B cell (primary cell): ENCODE results near the gene LRRC15. TPM values are rescaled to one million over a fixed set of nuclear protein-coding genes. Genes with fewer than 3 reads are reported as not detected.

Experiments
- ATAC-seq: fragments of 200-7000 bp; cut with Tn5 transposase; one replicate; pipeline ENCODE4 v1.10.0; 2021; ENCODE audit warnings: low read depth, mild to moderate bottlenecking, moderate number of reproducible peaks, moderate library complexity
- CTCF ChIA-PET: fragments of 350-600 bp; sonication (Branson Sonifier 250); formaldehyde crosslinking; loops from one replicate; lab custom pipeline; 2021; ENCODE audit warnings: antibody characterized with exemption, inconsistent platforms; lab: Charles Lee
- POLR2A ChIA-PET: fragments of 350-600 bp; sonication (Branson Sonifier 250); formaldehyde crosslinking; loops from one replicate; lab custom pipeline; 2021; ENCODE audit warnings: antibody characterized with exemption; lab: Charles Lee
- DNase-seq: peaks from one replicate; pipeline ENCODE4 v3.0.0; 2013
- H2AFZ ChIP-seq: 2 replicates; pipeline ENCODE4 v1.6.1; 2012; ENCODE audit warnings: mild to moderate bottlenecking, low read depth, low read length; ENCODE audit not compliant: insufficient read depth, poor library complexity, severe bottlenecking
- H3K27ac ChIP-seq, 2 donors: 1 replicate in 1 of 2; 2 replicates in 1 of 2; pipeline ENCODE4 v1.5.1; 2012 to 2013; ENCODE audit warnings: low read length in 2 of 2, mild to moderate bottlenecking in 2 of 2, moderate library complexity in 1 of 2
- H3K27me3 ChIP-seq, 4 experiments: fragments of 200-600 bp in 1 of 4; sonication (generic) in 1 of 4; replicated peaks in 1 of 4; 1 replicate in 2 of 4; 2 replicates in 2 of 4; pipeline versions ENCODE4 v1.6.1 to v1.7.0; 2013 to 2016; ENCODE audit warnings: low read length in 3 of 4, mild to moderate bottlenecking in 2 of 4, mixed read lengths in 1 of 4, moderate library complexity in 1 of 4; ENCODE audit not compliant: insufficient read depth in 4 of 4, control insufficient read depth in 3 of 4; ENCODE audit errors: control extremely low read depth in 1 of 4
- H3K36me3 ChIP-seq, 2 experiments: replicated peaks in 1 of 2; 1 replicate in 1 of 2; 2 replicates in 1 of 2; pipeline versions ENCODE4 v1.6.1 to v1.7.1; 2013; ENCODE audit warnings: low read length in 1 of 2; ENCODE audit not compliant: insufficient read depth in 2 of 2, control insufficient read depth in 1 of 2; ENCODE audit errors: control extremely low read depth in 1 of 2, extremely low read depth in 1 of 2
- H3K4me1 ChIP-seq, 2 donors: fragments of 200-600 bp in 1 of 2; sonication (generic) in 1 of 2; 1 replicate in 1 of 2; 2 replicates in 1 of 2; pipeline versions ENCODE4 v1.5.1 to v1.6.1; 2013 to 2017; ENCODE audit warnings: low read length in 2 of 2; ENCODE audit not compliant: control insufficient read depth in 2 of 2, insufficient read depth in 2 of 2
- H3K4me2 ChIP-seq: replicated peaks from 2 replicates; pipeline ENCODE3; 2012; ENCODE audit warnings: mild to moderate bottlenecking, low read depth, low read length; ENCODE audit not compliant: poor library complexity, severe bottlenecking
- H3K4me3 ChIP-seq, 5 experiments: fragments of 200-600 bp in 1 of 5; sonication (generic) in 1 of 5; 1 replicate in 3 of 5; 2 replicates in 2 of 5; pipeline versions ENCODE4 v1.5.1 to v1.7.0; 2011 to 2016; ENCODE audit warnings: low read length in 4 of 5, mild to moderate bottlenecking in 4 of 5, low read depth in 2 of 5, control low read depth in 1 of 5, moderate library complexity in 1 of 5; ENCODE audit not compliant: insufficient read depth in 1 of 5; ENCODE audit errors: control extremely low read depth in 1 of 5, extremely low read depth in 1 of 5
- H3K79me2 ChIP-seq: fragments of 200-600 bp; sonication (generic); one replicate; pipeline ENCODE4 v1.6.0; 2016; ENCODE audit warnings: low read length; ENCODE audit not compliant: control insufficient read depth, insufficient read depth
- H3K9ac ChIP-seq: fragments of 200-600 bp; sonication (generic); 2 replicates; pipeline ENCODE4 v1.6.1; 2017; ENCODE audit warnings: mild to moderate bottlenecking, low read length, moderate library complexity
- H3K9me3 ChIP-seq, 3 donors: one replicate each; pipeline versions ENCODE4 v1.6.1 to v1.7.1; 2013; ENCODE audit warnings: low read length in 2 of 3; ENCODE audit not compliant: control insufficient read depth in 2 of 3, insufficient read depth in 1 of 3; ENCODE audit errors: control extremely low read depth in 1 of 3
- H4K20me1 ChIP-seq: 2 replicates; pipeline ENCODE4 v1.6.0; 2012; ENCODE audit warnings: mild to moderate bottlenecking, low read length; ENCODE audit not compliant: insufficient read depth, control insufficient read depth, poor library complexity, severe bottlenecking
- H3K27ac Mint-ChIP-seq: one replicate; pipeline ENCODE4 v1.8.0; 2021; ENCODE audit warnings: mixed read lengths
- H3K27me3 Mint-ChIP-seq: one replicate; pipeline ENCODE4 v1.8.0; 2021; ENCODE audit warnings: mixed read lengths
- H3K4me1 Mint-ChIP-seq: one replicate; pipeline ENCODE4 v1.8.0; 2021; ENCODE audit warnings: mixed read lengths
- H3K4me3 Mint-ChIP-seq: one replicate; pipeline ENCODE4 v1.8.0; 2021; ENCODE audit warnings: mixed read lengths
- H3K9me3 Mint-ChIP-seq: one replicate; pipeline ENCODE4 v1.8.0; 2022; ENCODE audit warnings: mixed read lengths; ENCODE audit not compliant: insufficient read depth
- CTCF ChIP-seq: fragments of 200-600 bp; IDR thresholded peaks from one replicate; pipeline ENCODE4 v1.8.0; 2022; ENCODE audit warnings: antibody characterized with exemption, mild to moderate bottlenecking
- EZH2 ChIP-seq: IDR thresholded peaks from 2 replicates; pipeline ENCODE4 v1.6.1; 2012; ENCODE audit warnings: borderline replicate concordance, low read depth, mild to moderate bottlenecking, moderate library complexity, low read length; ENCODE audit not compliant: insufficient read depth, poor library complexity, severe bottlenecking
- WGBS: methylation state at CpG from one replicate; pipeline ENCODE4 v1.1.5; 2013; ENCODE audit warnings: missing lambda C conversion rate; ENCODE audit not compliant: insufficient coverage; 5-methylcytosine and 5-hydroxymethylcytosine counted together
- intact Hi-C: fragments of 100-400 bp; cut with micrococcal nuclease; formaldehyde crosslinking; loops from one replicate; pipeline ENCODE4 v1.10.0; 2022
- polyA plus RNA-seq: library from polyadenylated mRNA; depleted of rRNA; stranded (reverse); fragments of >200 nt; gene quantifications from 2 replicates; pipeline ENCODE4 v1.2.3, GENCODE V29; 2012
- total RNA-seq, 2 donors: library from RNA; stranded (reverse); fragments of 120-200 nt in 1 of 2; gene quantifications; 1 replicate in 1 of 2; 2 replicates in 1 of 2; pipeline versions ENCODE4 v1.2.3 to v1.2.4, GENCODE V29; 2013 to 2022

Gene LRRC15
- total and polyA plus RNA-seq, 2 donors (not counting 1 experiment from before 2014, with no cell fraction given) = not detected

- H3K9ac ChIP-seq = peak overlapping the region; percentile 65
- H3K27ac Mint-ChIP-seq = peak overlapping the region; percentile 37
- peaks cover 55% of the 10 kb centered on the region for H3K27me3 Mint-ChIP-seq
Observed at GRCh38 chr3:194315965-194316361, 53.6 kb downstream of the LRRC15 start.

More at GRCh38 chr3:194315965-194316361, 53.6 kb downstream of the LRRC15 start:
- WGBS = 22% methylated on average over 8 of the region's 17 CpGs
- Histone ChIP-seq H3K27ac (no peak overlapping the region), H4K20me1 (no peaks in the 10 kb centered on the region), H3K27me3 (peaks cover 0 to 76% (median 30%) of the 10 kb centered on the region in 4 experiments), H3K9me3 (peaks cover 0 to 19% (median 12%) of the 10 kb centered on the region in 3 donors), H3K4me1 (peaks cover 24 to 25% of the 10 kb centered on the region in 2 donors), H2AFZ (peak overlapping the region; percentile 82), H3K79me2 (no peaks in the 10 kb centered on the region), H3K4me3 (peak overlapping the region in 2 of 5 experiments; percentile 50 to 72), H3K36me3 (no peaks in the 10 kb centered on the region), H3K4me2 (peak overlapping the region; percentile 95)
- DNase-seq = no peak
- ATAC-seq = peak; percentile 28
- H3K4me3 Mint-ChIP-seq = peak overlapping the region; percentile 80
- H3K9me3 Mint-ChIP-seq = peaks cover 2% of the 10 kb centered on the region
- CTCF ChIA-PET = interaction anchor here (0.7 to 7.4 kb wide), 69 partner anchors 8 to 856 kb away, joined by 3 to 193 read pairs (median 4); partner anchors contain the start of gene HES1
- no peak for TF ChIP-seq EZH2
- peak; percentile 57 for TF ChIP-seq CTCF
- intact Hi-C loops = loop anchor here (1.0 to 5.0 kb wide), 6 partner anchors 9 to 854 kb away; no protein-coding TSS in a partner anchor
- POLR2A ChIA-PET = interaction anchor here (1.4 kb wide), 1 partner anchor 9 kb away, joined by 4 read pairs; no protein-coding TSS in a partner anchor
- peaks cover 28% of the 10 kb centered on the region for H3K4me1 Mint-ChIP-seq
